Fibroblast of skin of left quadriceps (primary cell): ENCODE measurements around the gene MYLIP.

Experiments
- DNase-seq, 2 experiments: peaks; one replicate each; pipeline ENCODE4 v3.0.0-alpha.2; 2013; ENCODE audit warnings: low read depth in 2 of 2

MYLIP gene

DNA sequence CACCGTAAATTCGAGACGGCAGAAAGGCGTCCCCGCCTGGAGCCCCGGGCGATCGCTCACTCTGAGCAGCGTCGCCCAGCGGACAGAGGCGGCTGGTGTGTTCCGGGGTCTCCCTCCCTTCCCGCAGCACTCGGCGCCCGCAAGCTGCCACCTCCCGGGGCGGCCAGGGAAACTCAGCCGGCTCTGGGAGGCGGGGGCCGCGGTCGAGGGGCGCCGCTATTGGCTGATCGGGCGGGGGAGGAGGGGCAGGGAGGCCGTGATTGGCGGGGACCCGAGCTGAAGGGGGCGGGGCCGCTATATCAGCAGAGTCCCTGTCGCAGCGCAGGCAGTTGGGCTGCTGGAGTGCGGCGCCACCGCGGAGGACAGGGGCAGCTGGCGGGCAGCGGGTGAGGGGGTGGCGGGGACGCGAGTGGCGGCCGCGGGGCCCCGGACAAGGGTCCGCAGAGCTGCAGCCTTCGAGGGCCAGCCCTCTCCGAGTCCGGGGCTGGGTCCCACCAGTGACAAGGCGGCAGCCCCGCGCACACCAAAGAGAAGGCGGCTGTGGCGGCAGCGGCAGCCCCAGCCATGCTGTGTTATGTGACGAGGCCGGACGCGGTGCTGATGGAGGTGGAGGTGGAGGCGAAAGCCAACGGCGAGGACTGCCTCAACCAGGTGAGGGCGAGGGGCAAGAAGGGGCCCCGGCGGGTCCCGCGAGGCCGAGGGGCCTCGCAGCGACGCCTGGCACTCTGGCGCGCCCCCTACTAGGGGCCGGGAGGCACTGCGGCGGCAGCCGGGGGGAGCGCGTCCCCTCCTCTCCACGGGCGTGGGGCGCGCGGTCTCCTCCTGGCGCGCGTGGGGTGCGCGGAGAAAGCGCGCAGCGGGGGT, at the start of gene MYLIP:
Gene MYLIP (plus strand): TSS at position 328 of the 864 bp plus-strand sequence. CDS start 237 bp downstream, at position 565.
- DNase-seq = peak; percentile 88 to 90

DNA sequence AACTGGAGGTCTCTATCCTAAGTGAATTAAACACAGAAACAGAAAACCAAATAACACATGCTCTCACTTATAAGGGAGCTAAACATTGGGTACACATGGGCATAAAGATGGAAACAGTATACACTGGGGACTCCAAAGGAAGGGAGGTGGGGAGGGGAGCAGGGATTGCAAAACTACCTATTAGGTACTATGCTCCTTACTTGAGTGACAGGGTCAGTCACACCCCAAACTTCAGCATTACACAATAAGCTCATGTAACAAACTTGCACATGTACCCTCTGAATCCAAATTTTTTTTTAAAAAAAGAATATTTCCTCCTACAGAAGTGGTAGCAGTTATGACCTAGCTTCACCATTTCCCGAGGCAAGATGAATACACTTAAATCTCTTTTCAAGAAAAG, 49.5 kb upstream of the MYLIP start:
- DNase-seq = no peak

GRCh38 chr6:16080204-16080603, 48.7 kb upstream of the MYLIP start:
- no peak for DNase-seq

GRCh38 chr6:16081326-16081725, 47.6 kb upstream of the MYLIP start:
- no peak for DNase-seq

DNA sequence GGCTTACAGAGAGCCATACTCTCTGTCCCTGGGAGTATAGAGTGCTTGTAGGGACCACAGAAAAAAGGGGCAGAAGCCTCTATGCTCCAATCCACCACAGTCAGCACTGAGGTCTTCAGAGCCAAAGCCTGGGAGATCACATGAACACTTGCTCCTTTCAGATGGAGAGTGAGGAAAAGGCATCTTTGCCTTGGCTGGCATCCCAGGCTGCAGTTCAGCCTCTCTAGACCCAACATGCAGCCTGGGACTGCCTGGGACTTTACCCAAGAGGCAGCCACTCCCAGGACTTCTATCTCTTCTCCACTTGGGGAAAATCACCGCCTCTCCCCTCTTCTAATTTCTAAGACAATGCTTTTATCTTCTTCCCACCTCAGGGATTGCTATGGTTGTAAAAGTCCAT, 46.5 kb upstream of the MYLIP start:
- no peak for DNase-seq

- no peak for DNase-seq
Observed at GRCh38 chr6:16086965-16087364, 41.9 kb upstream of the MYLIP start.

GRCh38 chr6:16087386-16087785, 41.5 kb upstream of the MYLIP start:
- no peak for DNase-seq

- DNase-seq = no peak
Observed at GRCh38 chr6:16088409-16088808, 40.5 kb upstream of the MYLIP start.

DNA sequence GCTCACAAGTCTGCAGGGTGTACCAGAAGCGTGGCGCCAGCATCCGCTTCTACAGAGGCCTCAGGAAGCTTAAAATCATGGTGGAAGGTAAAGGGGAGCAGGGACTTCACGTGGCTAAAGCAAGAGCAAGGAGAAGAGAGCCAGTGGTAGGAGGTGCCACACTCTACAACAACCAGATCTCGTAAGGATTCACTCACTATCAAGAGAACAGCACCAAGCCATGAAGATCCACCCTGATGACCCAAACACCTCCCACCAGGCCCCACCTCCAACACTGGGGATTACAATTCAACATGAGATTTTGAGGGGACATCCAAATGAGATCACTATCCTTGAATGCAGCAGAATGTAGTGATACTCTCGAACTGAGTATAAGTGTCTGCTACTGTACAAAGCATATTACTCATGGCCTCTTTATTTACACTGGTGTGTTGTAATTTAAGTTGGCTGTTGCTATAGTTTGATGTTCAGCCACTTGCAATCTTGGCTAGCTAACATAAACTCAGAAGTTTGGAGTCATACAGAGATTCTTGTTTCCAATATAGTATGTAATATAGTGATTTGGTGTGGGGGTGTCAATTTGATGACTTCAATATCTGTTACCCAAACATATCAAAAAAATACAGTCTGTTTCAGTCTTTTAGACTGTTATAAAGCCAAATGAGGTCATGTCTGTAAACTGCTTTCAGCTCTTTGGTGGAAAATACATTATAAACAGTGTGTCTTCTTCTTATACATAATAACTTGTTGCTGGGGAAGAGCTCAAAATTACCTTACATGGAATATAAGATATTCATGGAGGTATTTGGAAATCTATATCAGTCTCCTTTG, 39.4 kb upstream of the MYLIP start:
- no peak for DNase-seq

DNA sequence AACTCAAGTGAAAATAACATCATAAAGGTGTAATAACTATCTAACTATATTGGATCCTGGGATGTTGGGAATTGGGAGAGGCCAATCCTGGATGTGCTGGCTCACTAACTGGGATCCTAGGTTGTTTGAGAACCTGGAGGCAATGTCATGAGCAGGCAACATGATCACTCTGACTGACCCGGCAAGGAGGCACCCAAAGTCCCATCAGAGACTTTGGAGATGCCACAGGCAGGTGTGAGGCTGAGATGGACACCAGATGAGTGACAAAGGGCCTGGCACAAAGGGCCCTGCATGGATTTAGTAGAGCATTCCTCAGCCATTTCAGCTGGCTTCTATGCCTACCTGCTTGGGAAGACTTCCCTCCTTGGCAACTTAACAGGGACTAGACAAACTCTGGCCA, 38.4 kb upstream of the MYLIP start:
- no peak for DNase-seq

DNA sequence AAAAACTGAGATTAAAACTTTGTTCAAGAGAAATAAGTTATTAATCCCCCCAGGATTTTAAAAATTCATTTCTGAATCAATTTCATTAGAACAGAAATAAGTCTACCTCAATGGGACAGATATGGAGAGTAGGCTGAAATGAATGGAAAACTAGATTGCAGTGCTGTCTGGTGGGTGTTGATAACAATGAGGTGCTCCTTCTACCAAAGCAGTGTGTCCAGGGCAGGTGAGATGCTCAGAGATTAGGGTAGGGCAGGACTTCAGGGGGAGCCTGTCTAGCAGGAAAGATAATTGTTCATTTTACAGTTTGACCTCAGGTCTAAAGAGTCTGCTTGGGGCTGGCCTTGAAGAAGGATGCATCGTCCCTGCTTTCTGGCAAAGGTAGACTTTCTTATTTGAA, 38.0 kb upstream of the MYLIP start:
- DNase-seq = no peak

DNA sequence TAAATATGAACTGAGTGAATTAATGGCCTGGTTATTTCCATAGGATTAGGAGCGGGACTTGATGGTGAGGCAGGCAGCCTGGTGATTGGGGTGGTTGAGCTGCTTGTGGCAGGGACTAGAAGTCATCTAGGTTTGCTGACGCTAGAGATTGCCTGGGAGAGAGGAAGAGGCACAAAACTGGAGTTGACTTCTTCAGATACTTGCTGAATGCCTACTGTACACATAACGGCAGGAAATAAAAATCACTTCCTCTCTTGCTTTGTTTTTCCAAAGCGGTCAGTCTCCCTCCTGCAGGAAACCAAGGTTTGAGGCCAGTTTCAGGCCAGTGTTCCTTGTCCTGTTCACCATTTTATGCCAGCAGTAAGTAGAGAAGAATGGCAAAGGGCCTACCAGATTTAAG, 36.7 kb upstream of the MYLIP start:
- DNase-seq = no peak

DNA sequence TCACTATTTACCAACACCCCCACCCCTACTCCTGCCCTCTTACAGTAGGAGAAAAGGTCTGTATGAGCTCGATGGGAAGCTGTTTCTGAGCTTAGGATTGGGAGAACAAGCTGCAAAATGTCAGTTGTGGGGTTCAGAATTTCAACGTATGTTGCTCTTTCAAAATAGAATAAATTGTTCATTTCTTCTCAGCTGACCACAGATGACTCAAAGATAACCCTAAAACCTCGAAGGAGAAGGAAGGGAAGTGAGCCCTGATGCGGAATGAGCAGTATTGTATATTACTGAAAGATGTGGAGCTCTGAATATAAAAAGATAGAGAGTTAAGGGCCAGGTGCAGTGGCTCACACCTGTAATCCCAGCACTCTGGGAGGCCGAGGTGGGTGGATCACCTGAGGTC, 35.9 kb upstream of the MYLIP start:
- DNase-seq = no peak

- no peak for DNase-seq
Observed at GRCh38 chr6:16095180-16095579, 33.7 kb upstream of the MYLIP start.

DNA sequence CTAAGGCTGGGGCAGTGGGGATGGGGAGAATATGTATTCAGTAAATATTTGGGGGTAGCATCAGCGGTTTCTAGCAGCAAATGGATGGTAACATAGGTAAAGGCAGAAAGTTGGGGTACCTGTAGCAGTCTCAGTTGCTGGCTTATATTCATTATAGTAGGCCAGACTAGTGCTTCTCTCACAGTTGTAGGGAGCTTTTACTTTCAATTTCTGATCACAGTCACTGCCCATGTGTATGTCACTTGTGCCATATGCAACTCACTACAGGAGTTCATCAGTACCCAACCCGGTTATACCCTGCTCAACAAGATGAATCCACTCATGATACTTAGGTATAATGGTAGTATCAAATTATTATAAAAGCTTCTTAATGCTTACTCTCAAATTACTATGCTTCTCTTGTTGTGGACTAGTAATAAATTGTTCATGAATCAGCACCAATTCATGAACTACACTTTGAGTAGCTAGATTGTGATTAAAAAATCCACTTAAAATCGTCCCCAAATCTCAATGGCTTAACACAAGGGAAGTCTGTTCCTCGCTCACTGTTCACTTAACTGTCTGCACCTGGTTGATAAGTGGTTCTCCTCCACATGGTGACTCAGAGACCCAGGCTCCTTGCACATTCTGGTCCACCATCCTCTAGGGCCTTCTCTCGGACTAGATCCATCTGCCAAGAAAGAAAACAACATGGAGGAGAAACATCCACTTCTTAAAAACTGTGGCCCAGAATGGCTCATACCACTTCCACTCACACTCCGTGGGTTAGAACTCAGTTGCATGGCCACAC, 31.3 kb upstream of the MYLIP start:
- no peak for DNase-seq

- DNase-seq = no peak
Observed at GRCh38 chr6:16098211-16098610, 30.7 kb upstream of the MYLIP start.

DNA sequence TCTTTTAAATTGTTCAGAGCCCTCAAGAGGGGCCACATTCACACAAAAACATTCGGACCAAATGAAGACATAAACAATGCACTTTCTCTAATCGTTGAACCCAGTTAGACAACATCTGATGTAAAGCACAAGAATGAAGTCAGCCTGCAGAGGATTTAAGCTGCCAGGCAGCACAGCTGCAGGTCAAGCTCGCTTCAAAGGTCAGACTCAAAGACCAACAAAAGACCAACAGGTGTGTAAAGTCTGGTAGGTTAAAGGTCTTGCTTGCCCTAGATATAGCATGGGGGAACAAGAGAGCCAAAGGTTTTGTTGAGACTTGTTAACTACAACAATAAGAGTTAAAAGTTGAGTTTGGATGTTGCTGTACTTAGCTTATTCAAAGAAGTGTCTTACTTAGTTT, 26.7 kb upstream of the MYLIP start:
- DNase-seq = no peak

DNA sequence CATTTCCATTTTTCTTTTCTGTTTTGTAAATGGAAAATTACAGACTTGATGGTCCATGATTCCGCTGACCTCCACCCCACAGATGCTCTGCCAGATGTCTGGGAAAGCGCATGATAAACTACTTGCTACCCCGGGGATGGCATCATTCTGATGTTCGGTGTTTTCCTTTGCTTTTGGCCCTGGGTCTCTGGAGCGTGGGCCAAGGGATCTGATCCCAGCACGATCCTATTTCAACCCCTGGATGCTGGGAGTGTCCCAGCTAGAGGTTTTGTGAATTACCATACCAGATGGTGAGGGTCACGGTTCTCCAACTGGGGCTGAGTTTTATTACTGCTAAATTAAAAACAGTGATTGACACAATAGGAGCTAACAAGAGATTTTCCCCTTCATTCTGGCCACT, 25.2 kb upstream of the MYLIP start:
- DNase-seq = no peak

DNA sequence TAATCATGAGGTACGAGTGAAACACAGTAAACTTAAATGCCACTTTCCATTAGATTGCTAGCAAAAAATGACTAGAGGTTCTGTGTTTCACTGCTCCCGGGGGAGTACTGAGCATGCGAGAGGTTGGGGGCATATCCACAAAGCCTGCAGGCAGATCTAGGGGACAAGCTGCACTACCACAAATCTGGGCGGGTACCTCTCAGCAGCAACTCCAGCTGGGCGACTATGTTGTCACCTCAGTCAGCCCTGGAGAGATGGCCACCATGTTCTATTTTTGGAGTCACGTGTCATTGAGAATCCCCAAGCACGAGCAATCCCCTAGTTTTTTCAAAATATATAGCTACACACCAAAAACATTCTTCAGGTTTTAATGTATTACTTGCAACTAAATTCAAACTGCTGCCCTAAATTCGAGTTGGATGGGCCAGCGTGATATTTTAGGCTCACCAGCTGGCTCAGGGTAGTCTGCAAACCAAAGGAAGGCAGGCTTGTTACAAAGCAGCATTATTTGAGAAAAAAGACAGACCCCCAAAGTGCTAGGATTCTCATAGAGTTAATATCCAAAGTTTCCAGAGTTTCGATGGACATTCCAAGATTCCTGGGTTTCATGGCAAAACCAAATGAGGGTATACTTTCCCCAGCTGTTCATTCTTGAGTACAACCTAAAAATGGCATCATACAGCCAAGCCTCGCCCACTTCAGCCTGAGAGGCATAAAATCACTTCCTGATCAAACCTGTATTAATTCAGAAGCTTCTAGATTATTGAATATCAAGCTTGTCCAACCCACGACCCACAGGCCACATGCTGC, 24.1 kb upstream of the MYLIP start:
- no peak for DNase-seq

DNA sequence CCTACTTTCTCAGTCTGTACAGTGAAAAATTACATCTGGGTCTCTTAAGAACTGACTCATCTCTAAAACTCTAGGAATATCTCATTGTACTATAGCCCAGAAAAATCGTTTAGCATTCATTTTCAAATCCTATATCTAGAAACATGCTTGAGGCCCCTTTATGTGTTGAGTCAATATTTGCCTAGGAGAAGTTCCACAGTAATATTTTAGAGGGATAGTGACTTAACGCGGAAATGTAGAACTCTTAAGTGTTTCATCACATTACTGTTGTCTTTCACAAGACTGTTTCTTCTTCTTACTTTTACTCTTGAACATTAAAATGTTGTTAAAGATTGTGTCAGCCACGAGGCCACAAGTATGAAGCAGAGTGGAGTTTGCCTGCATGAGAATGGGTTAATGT, 23.0 kb upstream of the MYLIP start:
- DNase-seq = peak; percentile 57 to 71
